OCI-LY3 (cell line): ENCODE results near the gene CBR4.

ENCODE experiments used
- CTCF ChIP-seq: fragments of 200-600, 300-600 bp; sonication (generic); IDR thresholded peaks from 2 replicates; pipeline ENCODE4 v1.5.1; 2014; ENCODE audit warnings: antibody characterized with exemption, low read length, low read depth
- EZH2phosphoT487 ChIP-seq: fragments of 200-600 bp; shearing (Covaris generic); IDR thresholded peaks from 2 replicates; pipeline ENCODE4 v1.6.1; 2018; ENCODE audit warnings: antibody characterized with exemption, mixed run types, low read depth

- TF ChIP-seq CTCF, result no peak
- TF ChIP-seq EZH2phosphoT487, result no peak
These were observed 5.2 kb upstream of the CBR4 start for GRCh38 chr4:169015186-169015623.
